Small intestine (tissue), 7 donors: ENCODE measurements around the gene KCNT1. TPM values are rescaled to one million over a fixed set of nuclear protein-coding genes. Genes with fewer than 3 reads are reported as not detected.
"Not testable (repeated sequence)": the region's sequence is repeated elsewhere in the genome, so short reads cannot be mapped to it uniquely, and the experiment has no call there.

Source experiments
- DNase-seq, 2 donors: peaks; one replicate each; pipeline versions ENCODE4 v3.0.0 to v3.0.0-alpha.2; 2013
- FAIRE-seq: peaks from 2 replicates; lab custom pipeline; 2012; peaks lifted over from hg19 to GRCh38; lab: Jason Lieb, UNC
- H3K27ac ChIP-seq, 3 donors: one replicate each; pipeline ENCODE4 v1.5.1; 2013; ENCODE audit warnings: low read length in 2 of 3, mild to moderate bottlenecking in 2 of 3, control low read depth in 1 of 3, inconsistent platforms in 1 of 3, low read depth in 1 of 3, moderate library complexity in 1 of 3
- H3K27me3 ChIP-seq, 3 donors: one replicate each; pipeline ENCODE4 v1.6.1; 2013; ENCODE audit warnings: low read length in 3 of 3, inconsistent platforms in 1 of 3; ENCODE audit not compliant: control insufficient read depth in 3 of 3, insufficient read depth in 3 of 3
- H3K36me3 ChIP-seq, 3 donors: one replicate each; pipeline ENCODE4 v1.6.1; 2013; ENCODE audit warnings: low read length in 3 of 3, inconsistent platforms in 1 of 3, low read depth in 1 of 3, mild to moderate bottlenecking in 1 of 3, moderate library complexity in 1 of 3; ENCODE audit not compliant: control insufficient read depth in 3 of 3, insufficient read depth in 2 of 3
- H3K4me1 ChIP-seq, 3 donors: one replicate each; pipeline ENCODE4 v1.6.1; 2013; ENCODE audit warnings: low read length in 2 of 3, inconsistent platforms in 1 of 3, low read depth in 1 of 3, mild to moderate bottlenecking in 1 of 3, moderate library complexity in 1 of 3; ENCODE audit not compliant: control insufficient read depth in 3 of 3, insufficient read depth in 2 of 3
- H3K4me3 ChIP-seq, 3 donors: one replicate each; pipeline ENCODE4 v1.5.1; 2013; ENCODE audit warnings: low read length in 3 of 3, control low read depth in 1 of 3, inconsistent platforms in 1 of 3, low read depth in 1 of 3, mild to moderate bottlenecking in 1 of 3, moderate library complexity in 1 of 3
- H3K9me3 ChIP-seq, 2 donors: one replicate each; pipeline ENCODE4 v1.6.1; 2013; ENCODE audit warnings: low read depth in 1 of 2, low read length in 1 of 2; ENCODE audit not compliant: control insufficient read depth in 2 of 2, insufficient read depth in 1 of 2
- WGBS, 3 donors: extraction: QIAGEN DNeasy Blood & Tissue Kit; methylation state at CpG; one replicate each; pipeline ENCODE4 v1.1.7; 2013; 5-methylcytosine and 5-hydroxymethylcytosine counted together
- polyA plus RNA-seq, 4 donors: library from polyadenylated mRNA; stranded (reverse) in 3 of 4; unstranded in 1 of 4; fragments of 200-250 nt in 3 of 4; fragments of 120-200 nt in 1 of 4; gene quantifications; one replicate each; pipeline versions ENCODE4 v1.2.1 to v1.2.3, GENCODE V29; 2013
- donor health status: healthy with polysubstance abuse.
- donor health status: control.
- donor health status: control.
- donor health status: Bipolar disorder and iron deficiency.
- donor health status: healthy.

Gene KCNT1
- polyA plus RNA-seq, 4 donors, result 0.22 to 0.25 TPM; not detected in 2

DNA sequence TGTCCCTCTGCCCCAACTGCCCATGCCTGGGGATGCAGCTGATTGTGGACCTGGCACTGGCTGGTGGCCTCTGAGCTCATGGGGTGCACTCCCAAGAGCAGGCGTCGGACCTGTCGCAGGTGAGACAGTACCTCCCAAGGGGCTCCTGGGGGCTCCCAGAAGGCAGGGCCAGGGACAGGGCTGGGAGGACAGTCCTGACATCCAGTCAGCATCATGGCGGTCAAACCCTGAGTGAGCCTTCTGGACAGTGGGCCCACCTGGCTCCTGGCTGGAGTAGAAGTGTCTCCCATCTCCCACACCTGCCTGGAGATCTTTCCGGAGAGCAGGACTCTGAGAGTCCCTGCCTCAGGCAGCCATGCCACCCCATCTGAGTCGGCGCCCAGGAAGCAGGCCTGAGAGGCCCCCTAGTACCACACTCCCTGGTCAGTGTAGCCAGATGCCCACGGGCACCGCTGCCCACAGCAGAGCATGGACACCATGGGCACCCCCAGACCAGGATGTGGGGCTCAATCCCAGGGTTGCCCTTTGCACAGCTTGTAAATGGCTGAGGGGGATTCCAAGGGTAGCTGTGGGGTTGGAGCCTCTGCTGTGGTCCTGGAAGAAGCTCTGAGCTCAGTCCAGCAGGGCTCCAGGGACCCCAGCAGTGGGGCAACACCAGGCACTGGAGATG lies 32.2 kb upstream of the KCNT1 start:
- H3K9me3 ChIP-seq, result peaks cover 0 to 11% of the 10 kb centered on the region in 2 donors
- no peak for FAIRE-seq
- 87 to 97% (median 96%) methylated on average over 9 of the region's 9 CpGs for WGBS, 3 donors
- H3K4me3 ChIP-seq, result no peak overlapping the region
- H3K27me3 ChIP-seq, result no peaks in the 10 kb centered on the region
- no peak overlapping the region for H3K27ac ChIP-seq
- H3K36me3 ChIP-seq, result no peaks in the 10 kb centered on the region
- H3K4me1 ChIP-seq, result no peaks in the 10 kb centered on the region
- DNase-seq, result no peak

GRCh38 chr9:135670721-135671590 lies 31.0 kb upstream of the KCNT1 start:
- H3K4me3 ChIP-seq, result no peak overlapping the region
- WGBS, 3 donors, result 85 to 88% (median 88%) methylated on average over 40 to 41 of the region's 41 CpGs
- no peak for DNase-seq
- peaks cover 0 to 11% of the 10 kb centered on the region in 2 donors for H3K9me3 ChIP-seq
- no peaks in the 10 kb centered on the region for H3K36me3 ChIP-seq
- no peaks in the 10 kb centered on the region for H3K27me3 ChIP-seq
- H3K4me1 ChIP-seq, result no peaks in the 10 kb centered on the region
- FAIRE-seq, result no peak
- H3K27ac ChIP-seq, result no peak overlapping the region

GRCh38 chr9:135671591-135672041 lies 30.4 kb upstream of the KCNT1 start:
- H3K36me3 ChIP-seq, result no peaks in the 10 kb centered on the region
- no peak overlapping the region for H3K4me3 ChIP-seq
- H3K9me3 ChIP-seq, result peaks cover 0 to 11% of the 10 kb centered on the region in 2 donors
- H3K27me3 ChIP-seq, result no peaks in the 10 kb centered on the region
- DNase-seq, result no peak
- WGBS, 3 donors, result 48 to 56% (median 50%) methylated on average over 17 of the region's 17 CpGs
- no peak overlapping the region for H3K27ac ChIP-seq
- H3K4me1 ChIP-seq, result no peaks in the 10 kb centered on the region
- no peak for FAIRE-seq

GRCh38 chr9:135672786-135673185 lies 29.2 kb upstream of the KCNT1 start:
- peaks cover 0 to 11% of the 10 kb centered on the region in 2 donors for H3K9me3 ChIP-seq
- not testable (repeated sequence) for FAIRE-seq, H3K27me3 ChIP-seq, H3K27ac ChIP-seq, DNase-seq, H3K36me3 ChIP-seq, H3K4me1 ChIP-seq, H3K4me3 ChIP-seq
- 82 to 88% (median 84%) methylated on average over 7 of the region's 7 CpGs for WGBS, 3 donors

DNA sequence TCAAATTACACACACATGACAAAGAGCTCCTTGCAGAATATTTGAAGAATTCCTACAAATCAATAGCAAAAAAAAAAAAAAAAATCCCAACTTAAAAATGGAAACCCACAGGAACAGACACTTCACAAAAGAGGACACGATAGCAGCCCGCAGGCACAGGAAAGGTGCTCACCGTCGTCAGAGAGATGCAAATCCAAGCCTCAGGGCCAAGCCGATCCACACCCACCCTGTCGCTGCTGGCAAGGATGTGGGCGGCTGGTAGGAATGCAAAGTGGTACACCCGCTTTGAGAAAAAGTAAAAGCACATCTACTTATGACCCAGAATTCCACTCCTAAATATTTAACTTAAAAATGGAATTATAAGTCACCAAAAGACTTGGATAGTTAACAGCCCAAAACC lies 28.0 kb upstream of the KCNT1 start:
- no peak for FAIRE-seq
- no peaks in the 10 kb centered on the region for H3K36me3 ChIP-seq

GRCh38 chr9:135674977-135675376 lies 27.0 kb upstream of the KCNT1 start:
- 67 to 73% (median 71%) methylated on average over 10 of the region's 10 CpGs for WGBS, 3 donors
- DNase-seq (no peak), FAIRE-seq (no peak)
- Histone ChIP-seq H3K9me3 (peaks cover 0 to under 1% of the 10 kb centered on the region in 2 donors), H3K36me3 (no peaks in the 10 kb centered on the region), H3K27ac (no peak overlapping the region), H3K27me3 (no peaks in the 10 kb centered on the region), H3K4me3 (no peak overlapping the region), H3K4me1 (no peaks in the 10 kb centered on the region)

More for the DNA sequence above, 28.0 kb upstream of the KCNT1 start:
- no peak overlapping the region for H3K27ac ChIP-seq
- no peak overlapping the region for H3K4me3 ChIP-seq
- H3K27me3 ChIP-seq, result no peaks in the 10 kb centered on the region
- no peaks in the 10 kb centered on the region for H3K4me1 ChIP-seq
- peaks cover 0 to 7% of the 10 kb centered on the region in 2 donors for H3K9me3 ChIP-seq
- DNase-seq, result no peak
- WGBS, 3 donors, result 79 to 87% (median 86%) methylated on average over 8 of the region's 8 CpGs

- Histone ChIP-seq H3K4me1 (no peaks in the 10 kb centered on the region), H3K27ac (no peak overlapping the region), H3K36me3 (no peaks in the 10 kb centered on the region), H3K4me3 (no peak overlapping the region), H3K27me3 (no peaks in the 10 kb centered on the region), H3K9me3 (no peaks in the 10 kb centered on the region)
- FAIRE-seq (no peak), DNase-seq (no peak)
- WGBS, 3 donors, result 84 to 89% (median 87%) methylated on average over 13 of the region's 13 CpGs
Measured at GRCh38 chr9:135676891-135677290, 25.1 kb upstream of the KCNT1 start.

- FAIRE-seq (no peak), DNase-seq (no peak)
- Histone ChIP-seq H3K4me3 (no peak overlapping the region), H3K9me3 (no peaks in the 10 kb centered on the region), H3K27me3 (no peaks in the 10 kb centered on the region), H3K27ac (no peak overlapping the region), H3K36me3 (no peaks in the 10 kb centered on the region), H3K4me1 (no peaks in the 10 kb centered on the region)
- 75 to 85% (median 78%) methylated on average over 22 of the region's 22 CpGs for WGBS, 3 donors
Measured at GRCh38 chr9:135677641-135678168, 24.3 kb upstream of the KCNT1 start.
